ENCODE measurements around the gene SYNPR.

Gene SYNPR

GRCh38 chr3:63477494-63478129, 199.5 kb downstream of the SYNPR start:
- no peak overlapping the region for H3K4me3 ChIP-seq (ENCODE audit: low read length)
- H3K9me3 ChIP-seq (ENCODE audit: insufficient read depth, low read depth, low read length): no peaks in the 10 kb centered on the region
- H3K4me1 ChIP-seq (ENCODE audit: insufficient read depth, low read length): no peaks in the 10 kb centered on the region
- H3K27me3 ChIP-seq (ENCODE audit: insufficient read depth, low read length): peaks cover 4% of the 10 kb centered on the region; the same call in 1 of the 2 replicates
- no peaks in the 10 kb centered on the region for H3K36me3 ChIP-seq (ENCODE audit: insufficient read depth, low read depth, low read length)
- no peak overlapping the region for H3K9ac ChIP-seq (ENCODE audit: low read depth, low read length)
- no peak overlapping the region for H3K27ac ChIP-seq (ENCODE audit: low read length)

DNA sequence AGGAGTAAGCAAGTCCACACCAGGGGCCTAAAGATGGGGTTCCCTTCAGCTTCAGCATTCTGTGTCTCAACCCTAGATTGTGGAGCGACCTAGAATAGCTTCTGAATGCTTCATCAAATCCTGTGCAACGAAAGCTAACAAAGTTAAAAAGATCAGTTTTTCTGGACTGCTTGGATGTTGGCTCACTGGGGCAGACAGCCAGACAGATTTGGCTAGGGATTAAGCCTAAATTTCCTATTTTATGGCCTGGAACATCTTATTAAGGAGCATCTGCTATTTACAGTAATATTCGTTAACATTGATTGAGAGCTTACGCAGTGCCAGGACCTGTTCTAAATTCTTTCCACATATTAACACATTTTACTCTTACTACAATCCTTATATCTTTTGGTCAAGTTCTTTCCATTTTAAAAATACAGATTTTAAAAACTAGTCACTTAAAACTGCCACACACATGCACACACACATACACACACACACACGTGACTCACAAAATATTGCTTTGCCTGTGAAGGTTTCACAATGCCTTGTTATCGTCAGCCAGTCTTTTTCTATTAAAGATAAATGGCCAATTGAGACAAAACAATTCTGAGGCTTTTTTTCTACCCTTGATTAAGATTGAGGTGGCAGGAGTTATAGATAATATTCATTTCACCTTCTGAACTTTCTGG, 201.0 kb downstream of the SYNPR start:
- no peaks in the 10 kb centered on the region for H3K9me3 ChIP-seq (ENCODE audit: insufficient read depth, low read depth, low read length)
- peaks cover 4% of the 10 kb centered on the region; the same call in 1 of the 2 replicates for H3K27me3 ChIP-seq (ENCODE audit: insufficient read depth, low read length)
- no peaks in the 10 kb centered on the region for H3K4me1 ChIP-seq (ENCODE audit: insufficient read depth, low read length)
- H3K27ac ChIP-seq (ENCODE audit: low read length): no peak overlapping the region
- no peaks in the 10 kb centered on the region for H3K36me3 ChIP-seq (ENCODE audit: insufficient read depth, low read depth, low read length)
- no peak overlapping the region for H3K4me3 ChIP-seq (ENCODE audit: low read length)
- H3K9ac ChIP-seq (ENCODE audit: low read depth, low read length): no peak overlapping the region

GRCh38 chr3:63479661-63480035, 201.5 kb downstream of the SYNPR start:
- Histone ChIP-seq H3K27ac (ENCODE audit: low read length) (no peak overlapping the region), H3K9me3 (ENCODE audit: insufficient read depth, low read depth, low read length) (no peaks in the 10 kb centered on the region), H3K4me3 (ENCODE audit: low read length) (no peak overlapping the region), H3K27me3 (ENCODE audit: insufficient read depth, low read length) (peaks cover 4% of the 10 kb centered on the region; the same call in 1 of the 2 replicates), H3K4me1 (ENCODE audit: insufficient read depth, low read length) (no peaks in the 10 kb centered on the region), H3K9ac (ENCODE audit: low read depth, low read length) (no peak overlapping the region), H3K36me3 (ENCODE audit: insufficient read depth, low read depth, low read length) (no peaks in the 10 kb centered on the region)

DNA sequence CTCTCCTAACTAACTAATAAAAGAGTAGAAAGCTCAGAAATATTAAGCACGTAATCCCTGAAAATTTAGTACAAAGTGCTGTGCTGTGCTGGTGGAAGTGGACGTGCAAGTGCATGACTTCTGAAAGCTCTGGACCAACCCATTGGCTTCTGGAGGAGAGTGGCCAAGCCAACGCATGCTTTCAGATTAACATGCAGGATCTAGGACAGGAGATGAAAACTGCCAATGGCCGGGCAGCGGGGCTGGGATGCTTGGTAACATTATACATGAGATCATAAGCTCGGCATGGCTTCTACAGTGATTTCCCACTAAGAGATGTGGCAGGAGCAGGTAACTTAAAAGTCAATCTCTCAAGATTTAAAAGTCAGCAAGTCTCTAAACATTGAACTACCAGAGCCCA, 203.5 kb downstream of the SYNPR start:
- Histone ChIP-seq H3K36me3 (ENCODE audit: insufficient read depth, low read depth, low read length) (no peaks in the 10 kb centered on the region), H3K27me3 (ENCODE audit: insufficient read depth, low read length) (no peaks in the 10 kb centered on the region), H3K9me3 (ENCODE audit: insufficient read depth, low read depth, low read length) (no peaks in the 10 kb centered on the region), H3K9ac (ENCODE audit: low read depth, low read length) (no peak overlapping the region), H3K4me1 (ENCODE audit: insufficient read depth, low read length) (no peaks in the 10 kb centered on the region), H3K27ac (ENCODE audit: low read length) (no peak overlapping the region), H3K4me3 (ENCODE audit: low read length) (no peak overlapping the region)

- Histone ChIP-seq H3K27ac (ENCODE audit: low read length) (no peak overlapping the region), H3K4me1 (ENCODE audit: insufficient read depth, low read length) (no peaks in the 10 kb centered on the region), H3K9me3 (ENCODE audit: insufficient read depth, low read depth, low read length) (no peaks in the 10 kb centered on the region), H3K4me3 (ENCODE audit: low read length) (no peak overlapping the region), H3K27me3 (ENCODE audit: insufficient read depth, low read length) (no peaks in the 10 kb centered on the region), H3K9ac (ENCODE audit: low read depth, low read length) (no peak overlapping the region), H3K36me3 (ENCODE audit: insufficient read depth, low read depth, low read length) (no peaks in the 10 kb centered on the region)
These were observed 204.2 kb downstream of the SYNPR start for GRCh38 chr3:63482341-63482740.

GRCh38 chr3:63492464-63492863, 214.4 kb downstream of the SYNPR start:
- no peak overlapping the region for H3K9ac ChIP-seq (ENCODE audit: low read depth, low read length)

DNA sequence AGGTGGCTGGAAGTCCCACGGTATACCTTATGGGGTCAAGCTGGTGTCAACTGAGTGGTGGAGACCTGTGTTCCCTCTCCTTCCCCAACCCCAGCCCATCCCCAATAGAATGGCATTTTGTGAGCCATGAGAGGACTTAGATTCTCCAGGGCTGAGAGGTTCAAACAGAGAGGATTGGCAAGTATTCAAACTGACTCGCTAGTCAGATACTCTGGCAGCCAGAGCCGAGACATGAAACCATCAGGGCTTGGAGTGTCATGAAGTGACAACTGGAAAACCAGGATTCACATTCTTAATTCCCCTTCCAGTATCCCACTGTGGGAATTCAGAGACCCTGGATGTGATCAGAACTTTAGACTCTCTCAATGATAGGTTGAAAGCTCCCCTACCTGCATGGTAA, 215.0 kb downstream of the SYNPR start:
- H3K36me3 ChIP-seq (ENCODE audit: insufficient read depth, low read depth, low read length): no peaks in the 10 kb centered on the region
- no peaks in the 10 kb centered on the region for H3K4me1 ChIP-seq (ENCODE audit: insufficient read depth, low read length)
- H3K27ac ChIP-seq (ENCODE audit: low read length): no peak overlapping the region
- no peak overlapping the region for H3K4me3 ChIP-seq (ENCODE audit: low read length)
- no peaks in the 10 kb centered on the region for H3K9me3 ChIP-seq (ENCODE audit: insufficient read depth, low read depth, low read length)
- H3K27me3 ChIP-seq (ENCODE audit: insufficient read depth, low read length): no peaks in the 10 kb centered on the region
- H3K9ac ChIP-seq (ENCODE audit: low read depth, low read length): no peak overlapping the region

More at GRCh38 chr3:63492464-63492863, 214.4 kb downstream of the SYNPR start:
- no peaks in the 10 kb centered on the region for H3K4me1 ChIP-seq (ENCODE audit: insufficient read depth, low read length)
- H3K36me3 ChIP-seq (ENCODE audit: insufficient read depth, low read depth, low read length): no peaks in the 10 kb centered on the region
- no peak overlapping the region for H3K27ac ChIP-seq (ENCODE audit: low read length)
- no peak overlapping the region for H3K4me3 ChIP-seq (ENCODE audit: low read length)
- H3K27me3 ChIP-seq (ENCODE audit: insufficient read depth, low read length): no peaks in the 10 kb centered on the region
- H3K9me3 ChIP-seq (ENCODE audit: insufficient read depth, low read depth, low read length): no peaks in the 10 kb centered on the region

GRCh38 chr3:63494646-63495045, 216.5 kb downstream of the SYNPR start:
- H3K27me3 ChIP-seq (ENCODE audit: insufficient read depth, low read length): no peaks in the 10 kb centered on the region
- H3K9me3 ChIP-seq (ENCODE audit: insufficient read depth, low read depth, low read length): no peaks in the 10 kb centered on the region
- H3K9ac ChIP-seq (ENCODE audit: low read depth, low read length): no peak overlapping the region
- no peaks in the 10 kb centered on the region for H3K36me3 ChIP-seq (ENCODE audit: insufficient read depth, low read depth, low read length)
- H3K27ac ChIP-seq (ENCODE audit: low read length): no peak overlapping the region
- H3K4me1 ChIP-seq (ENCODE audit: insufficient read depth, low read length): no peaks in the 10 kb centered on the region
- H3K4me3 ChIP-seq (ENCODE audit: low read length): no peak overlapping the region

- H3K36me3 ChIP-seq (ENCODE audit: insufficient read depth, low read depth, low read length): no peaks in the 10 kb centered on the region
- H3K9me3 ChIP-seq (ENCODE audit: insufficient read depth, low read depth, low read length): no peaks in the 10 kb centered on the region
- no peak overlapping the region for H3K4me3 ChIP-seq (ENCODE audit: low read length)
- no peak overlapping the region for H3K9ac ChIP-seq (ENCODE audit: low read depth, low read length)
- H3K4me1 ChIP-seq (ENCODE audit: insufficient read depth, low read length): no peaks in the 10 kb centered on the region
- no peaks in the 10 kb centered on the region for H3K27me3 ChIP-seq (ENCODE audit: insufficient read depth, low read length)
- H3K27ac ChIP-seq (ENCODE audit: low read length): no peak overlapping the region
These were observed 219.5 kb downstream of the SYNPR start for GRCh38 chr3:63497641-63498040.

DNA sequence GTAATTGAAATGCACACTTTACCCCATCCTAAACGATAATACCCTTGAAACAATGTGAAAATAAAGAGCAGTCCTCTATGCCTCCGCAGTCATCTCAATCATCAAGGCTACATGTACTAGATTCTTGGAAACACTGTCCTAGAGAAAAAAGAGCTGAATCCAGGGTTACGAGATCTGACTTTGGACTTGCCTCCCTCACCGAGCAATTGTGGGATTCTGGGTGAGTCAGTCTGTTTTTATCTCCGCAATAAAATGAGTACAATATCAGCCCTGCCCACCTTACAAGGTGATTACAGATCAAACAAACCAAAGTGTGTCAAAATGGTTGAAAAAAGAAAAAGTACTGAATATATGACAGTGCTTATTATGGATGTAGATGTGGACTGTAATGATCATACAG, 222.1 kb downstream of the SYNPR start:
- Histone ChIP-seq H3K4me1 (ENCODE audit: insufficient read depth, low read length) (no peaks in the 10 kb centered on the region), H3K27ac (ENCODE audit: low read length) (no peak overlapping the region), H3K9me3 (ENCODE audit: insufficient read depth, low read depth, low read length) (no peaks in the 10 kb centered on the region), H3K9ac (ENCODE audit: low read depth, low read length) (no peak overlapping the region), H3K4me3 (ENCODE audit: low read length) (no peak overlapping the region), H3K27me3 (ENCODE audit: insufficient read depth, low read length) (no peaks in the 10 kb centered on the region), H3K36me3 (ENCODE audit: insufficient read depth, low read depth, low read length) (no peaks in the 10 kb centered on the region)

GRCh38 chr3:63508305-63508704, 230.2 kb downstream of the SYNPR start:
- Histone ChIP-seq H3K27me3 (ENCODE audit: insufficient read depth, low read length) (no peaks in the 10 kb centered on the region), H3K36me3 (ENCODE audit: insufficient read depth, low read depth, low read length) (no peaks in the 10 kb centered on the region), H3K9ac (ENCODE audit: low read depth, low read length) (no peak overlapping the region), H3K4me1 (ENCODE audit: insufficient read depth, low read length) (peaks cover 11% of the 10 kb centered on the region; the same call in 1 of the 2 replicates), H3K27ac (ENCODE audit: low read length) (no peak overlapping the region), H3K9me3 (ENCODE audit: insufficient read depth, low read depth, low read length) (no peaks in the 10 kb centered on the region), H3K4me3 (ENCODE audit: low read length) (no peak overlapping the region)

DNA sequence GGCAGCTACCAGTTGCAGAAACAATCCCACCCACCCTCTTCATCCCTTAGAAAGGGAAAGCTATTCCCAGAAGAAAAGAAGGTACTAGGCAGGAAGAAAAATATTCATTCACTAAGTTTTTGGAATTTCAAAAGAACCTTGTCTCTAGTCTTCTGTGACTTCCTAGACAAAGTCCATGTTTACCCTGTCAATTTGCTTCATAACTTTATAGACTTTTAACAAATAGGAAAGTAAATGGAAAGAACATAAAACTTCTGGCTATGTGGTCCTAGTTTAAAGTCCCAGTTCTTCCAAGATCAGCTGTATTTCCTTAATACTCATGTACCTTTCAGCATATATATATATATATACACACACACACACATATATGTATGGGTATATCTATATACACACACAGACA, 230.7 kb downstream of the SYNPR start:
- Histone ChIP-seq H3K4me3 (ENCODE audit: low read length) (no peak overlapping the region), H3K27me3 (ENCODE audit: insufficient read depth, low read length) (no peaks in the 10 kb centered on the region), H3K27ac (ENCODE audit: low read length) (no peak overlapping the region), H3K9me3 (ENCODE audit: insufficient read depth, low read depth, low read length) (no peaks in the 10 kb centered on the region), H3K36me3 (ENCODE audit: insufficient read depth, low read depth, low read length) (no peaks in the 10 kb centered on the region), H3K4me1 (ENCODE audit: insufficient read depth, low read length) (peaks cover 13% of the 10 kb centered on the region; the same call in 1 of the 2 replicates), H3K9ac (ENCODE audit: low read depth, low read length) (no peak overlapping the region)
